NCI-H128 (cell line): ENCODE data around the gene ZBTB24.

ENCODE experiments used
- DNase-seq: peaks from one replicate; lab custom pipeline; 2025; ENCODE audit not compliant: unreplicated experiment; lab: John Stamatoyannopoulos, UW

Gene ZBTB24

DNA sequence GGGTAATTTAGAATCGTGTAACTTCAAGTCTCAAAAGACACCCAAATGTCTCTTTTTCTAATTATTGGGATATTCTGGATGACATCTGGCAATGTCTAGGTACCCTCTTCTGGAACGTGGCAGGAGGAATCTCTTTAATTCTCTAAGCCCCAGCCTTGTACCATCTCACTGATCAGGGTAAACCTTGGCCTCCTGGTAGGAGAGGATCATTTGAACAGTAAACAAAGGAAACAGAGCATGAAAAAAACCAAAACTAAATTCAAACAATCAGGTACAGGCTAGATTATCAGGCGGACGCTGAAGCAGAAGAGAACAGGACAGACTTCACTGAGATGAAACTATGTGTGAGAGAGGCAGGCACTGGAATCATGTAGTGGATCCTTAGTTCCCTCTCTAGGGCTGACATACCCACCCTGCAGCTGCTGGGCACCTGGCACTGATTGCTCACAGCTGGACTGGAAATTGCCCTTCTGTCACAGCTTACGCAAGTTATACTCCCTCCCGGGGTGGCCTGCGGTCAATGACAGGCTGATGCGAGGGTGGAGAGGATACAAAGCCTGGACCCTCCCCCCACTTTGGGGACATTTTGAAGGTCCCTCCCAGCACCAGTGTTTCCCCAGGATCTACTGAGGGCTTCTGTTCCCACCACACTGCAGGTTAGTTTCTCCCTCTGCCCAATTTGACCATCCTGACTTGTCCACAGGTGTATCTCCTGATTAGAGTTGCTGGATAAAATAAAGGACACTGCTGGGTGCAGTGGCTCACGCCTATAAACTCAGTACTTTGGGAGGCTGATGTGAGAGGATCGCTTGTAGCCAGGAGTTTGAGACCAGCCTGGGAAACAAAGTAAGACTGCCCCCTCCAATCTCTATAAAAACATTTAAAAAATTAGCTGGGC, 20.6 kb upstream of the ZBTB24 start:
- no peak for DNase-seq

DNA sequence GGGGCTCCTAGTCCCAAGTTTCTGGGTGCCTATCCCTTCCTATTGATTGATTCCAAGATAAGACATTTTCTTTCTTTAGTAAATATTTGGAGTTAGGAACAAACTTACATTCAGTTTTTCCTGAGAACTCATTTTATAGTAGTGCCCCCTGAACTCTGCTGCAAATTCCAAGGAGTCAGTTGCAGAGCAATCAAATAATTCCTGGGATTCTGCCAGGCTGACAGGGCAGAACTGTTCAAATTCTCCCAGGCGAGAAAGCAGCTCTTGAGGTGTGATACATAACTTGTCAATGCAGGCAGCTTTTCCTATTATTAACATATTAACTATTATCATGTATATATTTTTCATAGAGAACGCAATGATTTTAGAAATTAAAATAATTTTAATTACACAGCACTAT, 15.9 kb upstream of the ZBTB24 start:
- DNase-seq = no peak

DNA sequence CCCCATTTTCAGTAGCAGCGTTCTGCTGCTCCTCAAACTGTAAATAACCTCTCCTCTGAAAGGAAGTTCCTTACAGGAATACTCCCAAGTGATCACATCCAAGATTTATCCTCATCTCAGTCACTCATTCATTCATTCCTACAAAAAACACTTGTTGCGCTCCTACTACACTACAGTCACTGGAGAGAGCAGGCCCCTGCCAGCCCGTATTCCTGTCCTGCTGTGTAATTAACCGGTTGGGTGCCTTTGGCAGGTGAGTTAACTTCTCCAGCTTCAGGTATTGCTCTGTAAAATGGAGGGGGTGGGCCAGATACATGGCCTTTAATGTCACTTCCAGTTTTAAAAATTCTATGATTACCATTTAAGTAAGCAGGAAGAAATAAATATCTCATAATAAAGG, 15.0 kb upstream of the ZBTB24 start:
- DNase-seq = no peak

DNA sequence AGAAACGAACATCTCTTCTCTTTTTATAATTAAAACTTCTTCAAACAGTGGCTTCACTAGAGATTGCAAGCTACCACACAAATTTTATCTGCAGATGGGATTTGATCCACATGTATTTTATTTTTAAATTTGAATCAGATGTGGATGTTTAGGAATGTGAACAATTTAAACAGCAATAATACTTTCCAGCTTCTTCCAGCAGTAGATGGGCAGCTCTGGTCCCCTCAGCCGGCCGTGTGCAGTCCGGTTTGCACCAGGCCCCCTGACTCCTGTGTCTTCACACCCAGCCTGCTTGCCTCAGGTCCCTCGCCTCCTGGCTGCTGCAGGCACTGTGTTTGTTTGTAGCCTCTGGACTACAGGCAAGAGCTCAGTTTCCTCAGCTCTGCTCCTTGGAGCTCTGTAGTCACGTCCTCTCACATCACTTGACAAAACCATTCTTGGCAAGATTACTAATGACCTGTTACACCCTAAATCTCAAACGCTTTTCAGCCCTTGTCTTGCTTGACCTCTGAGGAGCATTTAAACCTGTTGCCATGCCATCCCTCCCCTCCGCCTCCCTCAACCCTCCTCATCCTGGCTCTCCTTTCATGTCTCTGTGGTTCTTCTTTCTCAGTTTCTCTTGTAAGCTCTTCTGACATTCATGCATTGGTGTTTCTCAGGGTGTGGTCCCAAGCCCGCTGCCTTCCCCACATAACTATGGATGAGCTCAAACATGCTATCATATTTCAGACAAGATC, 13.2 kb upstream of the ZBTB24 start:
- no peak for DNase-seq

DNA sequence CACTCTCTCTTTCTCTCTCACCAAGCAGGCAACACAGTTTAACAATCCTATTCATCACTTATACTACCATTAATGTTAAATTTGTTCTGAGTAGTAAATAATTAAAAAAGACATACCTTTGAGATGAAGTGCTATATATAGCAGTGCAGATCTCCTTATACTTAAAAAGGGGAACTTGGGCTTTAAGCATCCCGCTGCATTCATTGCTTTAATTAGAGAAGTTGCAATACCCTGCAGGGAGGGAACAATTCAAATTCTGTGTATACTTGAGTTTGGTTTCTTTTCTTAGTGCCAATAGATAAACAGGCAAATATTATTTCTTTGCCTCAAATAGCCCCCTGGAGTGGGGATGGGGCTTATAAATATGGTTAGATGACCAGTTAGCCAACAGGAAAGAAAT, 10.8 kb upstream of the ZBTB24 start:
- DNase-seq = no peak

DNA sequence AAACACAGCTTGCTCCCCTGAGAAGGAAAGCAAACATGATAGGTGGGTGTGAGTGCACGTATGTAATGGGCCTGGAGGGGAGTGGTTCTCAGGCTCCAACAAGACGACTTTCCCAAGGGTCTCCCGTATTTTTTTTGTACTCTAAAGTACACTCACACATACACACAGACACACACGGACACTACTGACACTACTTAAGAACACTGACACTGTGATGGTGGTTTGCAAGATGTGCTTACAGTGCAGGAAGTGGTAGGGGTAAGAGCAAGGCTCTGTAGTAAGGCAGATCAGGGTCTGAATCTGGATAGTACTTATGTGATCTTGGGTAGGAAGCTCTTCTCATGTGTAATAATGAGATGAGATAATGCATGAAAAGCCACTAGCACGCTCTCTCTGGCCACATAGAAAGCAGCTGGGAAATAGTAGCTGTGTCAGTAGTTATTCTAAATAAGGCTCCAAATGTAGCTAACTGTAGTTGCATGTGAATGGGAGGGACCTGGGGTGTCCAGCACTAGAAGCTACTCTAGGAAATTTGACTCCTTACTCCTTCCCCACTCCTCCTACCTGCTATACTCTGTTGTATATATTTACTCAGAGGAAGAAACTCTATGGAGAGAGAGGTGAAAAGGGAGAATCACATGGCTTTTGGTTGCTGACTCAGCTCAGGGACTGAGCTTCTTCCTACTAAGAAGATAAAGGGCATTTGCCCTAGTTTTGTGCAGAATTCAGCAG, 8.4 kb upstream of the ZBTB24 start:
- no peak for DNase-seq

DNA sequence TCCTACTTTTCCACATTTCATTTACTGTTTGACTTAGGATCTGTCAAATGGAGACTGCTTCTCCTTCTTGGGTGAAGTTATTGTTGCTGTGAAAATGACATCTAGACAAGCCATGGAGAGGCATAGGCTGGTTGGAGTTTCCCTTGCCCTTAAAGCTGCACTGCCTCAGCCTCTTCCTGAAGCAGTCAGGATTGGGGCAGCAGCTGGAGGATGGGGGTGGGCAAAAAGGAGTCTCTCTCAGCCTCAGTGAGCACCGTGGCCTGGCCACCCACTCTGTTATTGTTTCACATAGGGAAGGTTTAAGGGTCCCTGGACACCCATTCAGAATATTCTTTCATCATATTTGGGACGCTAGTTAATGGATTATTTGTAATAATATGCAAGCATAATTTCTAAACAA, 7.7 kb upstream of the ZBTB24 start:
- no peak for DNase-seq

DNA sequence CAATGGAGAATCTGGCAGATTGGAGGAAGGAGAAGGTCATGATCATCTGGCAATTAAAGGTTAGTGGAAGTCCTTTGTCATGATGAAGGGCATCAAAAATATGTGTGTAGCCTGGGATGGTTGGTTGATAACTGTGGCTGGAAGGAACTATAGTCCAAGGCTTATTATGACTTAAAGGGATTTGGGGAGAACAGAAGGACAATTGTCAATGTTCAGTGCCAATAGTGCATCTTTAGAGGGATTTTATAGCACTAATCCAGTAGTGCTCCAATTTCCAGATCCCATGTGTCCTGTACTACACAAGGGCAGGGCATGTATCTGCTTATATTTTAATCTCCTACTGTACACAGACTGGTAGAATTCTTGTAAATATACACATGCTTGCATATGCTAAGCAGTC, 5.0 kb upstream of the ZBTB24 start:
- DNase-seq = no peak

DNA sequence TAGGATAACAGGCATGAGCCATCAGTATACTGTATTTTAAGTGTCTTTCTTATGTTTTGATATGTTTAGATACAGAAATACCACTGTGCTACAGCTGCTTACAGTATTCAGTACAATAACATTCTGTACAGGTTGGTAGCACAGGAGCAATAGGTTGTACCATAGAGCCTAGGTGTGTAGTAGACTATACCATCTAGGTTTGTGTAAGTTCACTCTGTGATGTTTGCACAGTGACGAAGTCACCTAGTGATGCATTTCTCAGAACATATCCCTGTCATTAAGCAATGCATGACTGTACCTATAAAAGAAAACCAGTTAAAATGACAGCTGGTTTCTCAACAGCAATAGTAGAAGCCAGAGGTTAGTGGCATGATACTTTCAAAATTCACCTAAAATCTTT, 3.0 kb upstream of the ZBTB24 start:
- DNase-seq = no peak

DNA sequence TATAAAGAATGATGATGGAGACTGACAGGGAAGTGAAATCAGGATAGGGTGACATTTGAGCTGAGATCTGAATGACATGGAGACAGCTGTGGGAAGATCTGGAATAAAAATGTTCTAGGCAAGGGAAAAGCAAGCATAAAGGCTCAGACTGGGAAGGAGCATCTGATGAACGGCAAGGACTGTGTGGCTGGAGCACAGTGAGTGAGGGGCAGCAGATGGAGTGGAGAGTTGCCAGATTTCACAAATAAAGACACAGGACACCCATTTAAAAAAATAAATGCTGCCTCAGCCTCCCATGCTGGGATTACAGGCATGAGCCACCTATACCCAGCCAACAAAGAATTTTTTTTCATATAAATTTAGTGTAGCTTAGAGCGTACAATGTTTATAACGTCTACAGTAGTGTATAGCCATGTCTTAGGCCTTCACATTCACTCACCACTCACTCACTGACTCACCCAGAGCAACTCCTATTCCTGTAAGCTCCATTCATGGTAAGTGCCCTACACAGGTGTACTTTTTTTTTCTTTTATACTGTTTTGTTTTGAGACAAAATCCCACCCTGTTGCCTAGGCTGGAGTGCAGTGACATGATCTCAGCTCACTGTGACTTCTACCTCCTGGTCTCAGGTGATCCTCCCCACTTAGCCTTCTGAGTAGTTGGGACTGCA, 2.4 kb upstream of the ZBTB24 start:
- DNase-seq = no peak

DNA sequence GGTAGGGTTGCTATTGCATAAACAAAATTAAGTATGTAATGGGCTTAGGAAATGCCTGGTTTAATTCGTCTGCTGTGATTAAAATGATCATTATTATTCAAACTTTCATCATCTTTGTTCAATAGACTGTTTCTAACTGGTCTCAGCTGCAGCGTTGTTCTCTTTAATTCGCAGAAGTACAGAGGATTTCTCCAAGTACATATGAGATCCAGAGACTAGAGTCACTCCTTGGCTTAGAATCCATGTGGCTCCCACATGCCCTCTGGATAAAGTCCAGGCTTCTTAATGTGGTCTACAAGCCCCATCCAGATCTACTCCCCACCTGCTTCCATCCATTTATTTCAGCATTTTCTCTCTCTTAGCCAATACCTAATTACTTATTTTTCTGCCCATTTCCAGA, 1.1 kb upstream of the ZBTB24 start:
- DNase-seq = no peak

DNA sequence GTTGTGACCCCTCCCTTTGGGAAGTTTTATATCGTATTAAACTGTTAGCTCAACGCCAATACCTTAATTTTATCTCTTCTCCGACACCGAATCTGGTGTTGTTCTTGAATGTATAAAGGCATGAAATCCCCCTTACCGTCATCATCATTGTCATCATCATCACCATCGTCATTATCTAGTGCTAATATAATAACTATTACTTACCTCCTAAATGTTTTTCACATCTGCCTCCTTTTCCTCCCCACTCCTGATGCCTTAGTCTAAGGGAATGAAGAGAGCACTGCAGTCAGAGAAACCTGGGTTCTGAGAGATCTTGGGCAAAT, 677 bp upstream of the ZBTB24 start:
- no peak for DNase-seq

DNA sequence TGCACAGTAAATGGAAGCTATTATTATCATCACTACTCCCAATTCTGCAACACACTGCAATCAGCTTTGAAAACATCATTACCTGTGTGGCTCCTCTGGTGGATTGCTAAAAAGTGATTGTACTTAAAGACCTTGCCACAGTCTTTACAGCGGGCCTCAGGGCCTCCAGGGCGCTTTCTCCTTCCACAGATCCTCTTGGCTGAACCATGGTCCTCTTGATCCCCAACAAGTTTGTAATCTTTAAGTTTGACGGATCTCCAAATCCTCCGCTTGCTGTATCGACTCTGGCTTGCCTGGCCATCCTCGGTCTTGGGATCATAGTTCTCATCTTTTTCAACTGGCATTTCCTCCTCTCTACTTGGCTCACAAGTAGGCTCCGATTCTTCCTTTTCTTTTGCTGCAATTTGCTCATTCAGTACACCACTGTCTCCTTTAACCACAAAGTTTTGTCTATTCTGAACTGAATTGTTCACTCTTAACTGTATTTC, 2.0 kb downstream of the ZBTB24 start:
- DNase-seq = no peak

DNA sequence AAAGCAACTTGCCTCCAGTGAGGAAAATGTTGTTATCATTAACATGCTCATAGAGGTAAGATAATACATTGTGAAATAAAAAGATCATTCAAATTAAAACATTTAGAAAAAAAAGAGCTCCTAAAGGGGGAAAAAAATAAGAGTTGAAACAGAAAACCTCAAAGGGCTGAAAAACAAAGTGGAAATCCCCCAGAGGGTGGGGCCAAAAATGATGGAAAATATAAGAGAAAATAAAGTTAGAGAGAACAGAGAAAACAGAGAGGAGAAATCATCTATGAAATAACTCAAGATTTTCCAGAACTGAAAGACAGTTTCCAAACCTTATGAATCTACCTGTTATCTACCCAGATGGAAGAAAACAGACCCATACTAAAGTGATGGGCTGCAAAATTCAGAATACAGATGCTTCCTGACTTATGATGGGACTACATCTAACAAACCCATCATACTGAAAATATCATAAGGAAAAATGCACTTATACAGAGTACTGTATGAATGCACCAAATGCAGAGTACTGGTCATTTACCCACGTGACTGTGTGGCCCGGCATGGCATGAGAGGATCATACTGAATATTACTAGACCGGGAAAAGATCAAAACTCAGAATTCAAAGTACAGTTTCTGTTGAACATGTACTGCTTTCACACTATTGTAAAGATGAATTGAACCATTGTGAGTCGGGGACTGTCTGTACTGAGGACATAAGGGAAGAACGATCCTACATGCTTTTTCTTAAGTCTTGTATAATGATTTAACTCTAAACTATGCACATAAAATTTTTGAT, 4.0 kb downstream of the ZBTB24 start:
- DNase-seq = no peak

DNA sequence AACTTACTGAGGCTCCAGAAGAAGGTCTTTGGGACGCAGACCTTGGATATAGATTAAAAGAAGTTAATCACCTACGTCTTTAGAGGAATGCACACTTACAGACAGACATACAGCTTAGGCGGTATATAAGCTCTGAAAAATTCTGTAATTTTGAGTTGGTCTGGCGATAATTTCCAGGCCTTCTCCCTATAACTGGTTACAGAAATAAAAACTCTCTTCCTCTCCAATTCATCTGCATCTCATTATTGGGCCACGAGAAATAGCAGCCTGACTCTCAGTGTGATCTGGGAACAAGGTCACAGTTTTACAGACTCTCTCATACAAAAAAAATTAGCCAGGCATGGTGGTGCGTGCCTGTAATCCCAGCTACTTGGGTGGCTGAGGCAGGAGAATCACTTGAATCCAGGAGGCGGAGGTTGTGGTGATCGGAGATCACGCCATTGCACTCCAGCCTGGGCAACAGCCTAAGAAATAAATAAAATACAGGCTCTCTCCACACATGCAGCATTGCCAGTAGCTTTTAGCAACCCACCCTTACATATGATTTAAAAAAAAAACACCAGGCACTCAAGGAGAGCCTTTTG, 4.7 kb downstream of the ZBTB24 start:
- DNase-seq = no peak

DNA sequence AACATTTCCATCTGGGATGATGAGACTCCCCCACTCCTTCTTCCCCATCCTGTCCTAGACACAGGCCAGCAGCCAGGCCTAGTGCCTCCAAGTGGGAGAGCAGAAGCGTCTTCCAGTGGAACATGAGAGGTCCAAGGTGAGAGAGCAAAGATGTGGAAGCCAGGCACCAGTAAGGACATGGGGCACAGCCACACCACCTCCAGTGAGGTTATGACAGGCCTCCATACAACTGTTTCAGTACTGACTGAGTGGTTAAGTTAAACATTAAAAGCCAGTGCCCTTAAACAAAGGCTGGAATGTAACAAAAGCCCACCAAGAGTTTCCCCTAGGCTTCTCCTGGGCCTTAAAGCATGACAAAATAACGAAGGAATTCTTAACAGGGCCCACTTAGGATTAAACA, 5.3 kb downstream of the ZBTB24 start:
- DNase-seq = no peak

DNA sequence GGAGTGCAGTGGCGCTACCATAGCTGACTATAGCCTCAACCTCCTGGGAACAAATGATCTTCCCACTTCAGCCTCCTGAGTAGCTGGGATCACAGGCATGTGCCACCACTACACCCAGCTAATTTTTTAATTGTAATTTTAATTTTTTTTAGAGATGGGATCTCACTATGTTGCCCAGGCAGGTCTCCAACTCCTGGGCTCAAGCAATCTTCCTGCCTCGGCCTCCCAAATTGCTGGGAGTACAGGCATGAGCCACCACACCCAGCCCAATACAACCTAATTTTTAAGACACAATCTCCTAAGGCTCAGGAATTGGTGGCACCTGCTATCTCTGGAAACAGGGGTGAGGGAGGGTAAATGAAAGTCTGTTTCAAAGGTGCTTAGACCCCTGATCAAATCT, 5.8 kb downstream of the ZBTB24 start:
- DNase-seq = no peak

DNA sequence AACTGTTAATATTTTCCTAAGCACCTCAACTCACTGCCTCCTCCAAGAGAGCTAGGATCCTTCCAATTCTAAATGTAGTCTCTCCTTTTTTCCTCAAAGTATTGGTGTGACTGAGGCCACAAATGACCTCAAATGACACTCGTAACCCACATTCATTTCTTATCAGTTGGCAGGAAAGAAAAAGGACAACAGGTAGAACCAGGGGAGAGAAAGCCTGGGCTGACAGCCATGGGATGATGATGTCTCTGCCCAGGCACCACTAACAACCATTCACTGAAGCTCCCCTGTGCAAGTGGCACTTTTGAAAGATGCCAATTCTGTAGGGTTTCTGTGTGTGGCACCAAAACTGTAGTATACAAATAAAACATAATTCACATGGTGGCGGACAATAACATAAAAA, 7.4 kb downstream of the ZBTB24 start:
- no peak for DNase-seq

DNA sequence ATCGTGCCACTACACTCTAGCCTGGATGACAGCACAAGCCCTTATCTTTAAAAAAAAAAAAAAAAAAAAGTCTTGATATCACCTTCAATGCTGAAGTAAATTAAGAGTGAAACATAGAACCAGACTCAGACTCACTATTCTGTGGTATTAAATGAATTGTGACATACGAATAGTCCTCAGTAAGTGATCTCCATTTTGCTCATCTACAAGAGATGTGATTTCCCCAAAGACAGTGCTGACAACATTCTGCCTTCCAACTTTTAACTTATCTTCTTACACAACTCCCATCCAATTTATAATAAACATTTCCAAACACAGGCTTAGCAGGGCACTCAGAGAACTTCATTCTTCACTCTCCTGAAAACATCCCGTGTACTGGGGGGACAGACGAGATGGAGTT, 8.0 kb downstream of the ZBTB24 start:
- no peak for DNase-seq

DNA sequence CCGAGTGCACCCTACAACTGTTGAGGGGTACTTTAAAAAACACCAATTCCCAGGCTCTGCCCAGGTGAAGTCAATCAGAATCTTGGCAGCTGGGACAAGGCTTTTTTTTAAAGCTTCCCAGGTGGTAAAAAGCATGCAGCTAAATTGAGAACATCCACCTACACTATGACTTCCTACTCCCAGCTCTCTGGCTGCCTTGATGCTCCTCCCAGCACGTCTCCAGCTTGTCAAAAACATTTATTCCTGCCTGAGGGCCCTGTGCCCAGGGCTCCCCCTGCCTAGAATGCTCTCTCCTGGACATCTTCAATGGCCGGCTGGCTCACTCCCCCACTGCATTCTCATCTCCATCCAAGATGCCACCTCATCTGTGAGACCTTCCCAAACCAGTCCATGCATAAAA, 9.9 kb downstream of the ZBTB24 start:
- no peak for DNase-seq
